ENCODE measurements around the gene UBAP1.

DNA sequence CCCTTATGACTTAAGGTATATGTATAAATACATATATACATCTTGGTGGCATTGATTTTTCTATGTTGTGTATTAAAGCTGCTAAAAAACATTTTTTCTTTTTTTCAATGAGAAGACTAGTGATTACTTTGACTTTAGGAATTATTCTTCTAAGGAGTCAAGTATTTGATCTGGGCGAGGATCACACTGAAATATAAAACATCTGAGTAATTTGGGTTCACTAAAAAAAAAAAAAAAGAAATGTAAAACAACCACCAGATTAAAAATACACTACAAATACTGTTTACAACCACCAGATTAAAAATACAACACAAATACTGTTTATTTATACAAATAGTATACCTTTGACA lies 9.0 kb downstream of the UBAP1 start:
- TF ChIP-seq POLR2AphosphoS5 (IDR thresholded peaks at IDR 0.05; ENCODE audit: low read depth, low read length) (no peak), POLR2A (IDR thresholded peaks at IDR 0.05; ENCODE audit: low read depth, low read length) (no peak), TAF1 (IDR thresholded peaks at IDR 0.05; ENCODE audit: borderline replicate concordance, low read depth, low read length) (no peak)
